CD14-positive monocyte (primary cell): ENCODE results near the gene RBMS3. TPM values are rescaled to one million over a fixed set of nuclear protein-coding genes. Genes with fewer than 3 reads are reported as not detected.

Experiments used
- DNase-seq, 3 donors: peaks; one replicate each; pipeline ENCODE4 v3.0.0-alpha.2; 2011 to 2022
- H2AFZ ChIP-seq: 2 replicates; pipeline ENCODE4 v1.6.0; 2012; ENCODE audit warnings: mild to moderate bottlenecking, low read depth, low read length, inconsistent platforms; ENCODE audit not compliant: insufficient read depth, poor library complexity, severe bottlenecking
- H3K27ac ChIP-seq, 2 donors: 1 replicate in 1 of 2; 2 replicates in 1 of 2; pipeline ENCODE4 v1.5.1; 2012 to 2013; ENCODE audit warnings: low read length in 2 of 2, control low read depth in 1 of 2, inconsistent platforms in 1 of 2, low read depth in 1 of 2, mild to moderate bottlenecking in 1 of 2
- H3K27me3 ChIP-seq, 2 donors: one replicate each; pipeline versions ENCODE4 v1.6.0 to v1.6.1; 2011 to 2013; ENCODE audit warnings: low read length in 2 of 2; ENCODE audit not compliant: control insufficient read depth in 2 of 2, insufficient read depth in 2 of 2
- H3K36me3 ChIP-seq, 2 donors: replicated peaks in 1 of 2; 1 replicate in 1 of 2; 2 replicates in 1 of 2; pipeline versions ENCODE4 v1.5.1 to v1.6.1; 2012 to 2013; ENCODE audit warnings: low read length in 2 of 2, control low read depth in 1 of 2, inconsistent platforms in 1 of 2, mild to moderate bottlenecking in 1 of 2; ENCODE audit not compliant: insufficient read depth in 2 of 2, control insufficient read depth in 1 of 2
- H3K4me1 ChIP-seq, 2 donors: 1 replicate in 1 of 2; 2 replicates in 1 of 2; pipeline versions ENCODE4 v1.5.1 to v1.6.1; 2012 to 2013; ENCODE audit warnings: low read length in 2 of 2, control low read depth in 1 of 2, inconsistent platforms in 1 of 2, mild to moderate bottlenecking in 1 of 2, moderate library complexity in 1 of 2; ENCODE audit not compliant: insufficient read depth in 2 of 2, control insufficient read depth in 1 of 2
- H3K4me2 ChIP-seq: replicated peaks from 2 replicates; pipeline ENCODE3; 2012; ENCODE audit warnings: low read length, moderate library complexity, mild to moderate bottlenecking; ENCODE audit not compliant: poor library complexity, severe bottlenecking; ENCODE audit errors: extremely low read depth
- H3K4me3 ChIP-seq, 3 experiments: fragments of 200-600 bp in 1 of 3; sonication (generic) in 1 of 3; replicated peaks in 1 of 3; 1 replicate in 2 of 3; 2 replicates in 1 of 3; pipeline ENCODE4 v1.5.1; 2011 to 2013; ENCODE audit warnings: low read length in 3 of 3, mild to moderate bottlenecking in 3 of 3, control low read depth in 2 of 3, low read depth in 2 of 3, inconsistent platforms in 1 of 3, moderate library complexity in 1 of 3
- H3K79me2 ChIP-seq: 2 replicates; pipeline ENCODE4 v1.6.0; 2012; ENCODE audit warnings: mild to moderate bottlenecking, control low read depth, inconsistent platforms, low read length, moderate library complexity; ENCODE audit not compliant: insufficient read depth
- H3K9ac ChIP-seq: 2 replicates; pipeline ENCODE4 v1.6.0; 2017; ENCODE audit warnings: low read length, mild to moderate bottlenecking; ENCODE audit not compliant: insufficient read depth, poor library complexity, severe bottlenecking
- H3K9me3 ChIP-seq, 2 donors: replicated peaks in 1 of 2; 1 replicate in 1 of 2; 2 replicates in 1 of 2; pipeline versions ENCODE4 v1.5.1 to v1.6.1; 2012 to 2013; ENCODE audit warnings: low read length in 2 of 2, control low read depth in 1 of 2; ENCODE audit not compliant: control insufficient read depth in 1 of 2, insufficient read depth in 1 of 2
- H4K20me1 ChIP-seq: 2 replicates; pipeline ENCODE4 v1.6.0; 2012; ENCODE audit warnings: mild to moderate bottlenecking, low read length, control low read depth, moderate library complexity; ENCODE audit not compliant: insufficient read depth
- H3K27ac Mint-ChIP-seq, 7 donors: one replicate each; pipeline ENCODE4 v1.8.0; 2020; ENCODE audit warnings: mild to moderate bottlenecking in 7 of 7, mixed read lengths in 7 of 7, moderate library complexity in 6 of 7, inconsistent platforms in 2 of 7
- H3K27me3 Mint-ChIP-seq, 3 donors: one replicate each; pipeline ENCODE4 v1.8.0; 2021 to 2022; ENCODE audit warnings: low read depth in 3 of 3, mild to moderate bottlenecking in 3 of 3, mixed read lengths in 3 of 3, moderate library complexity in 3 of 3, inconsistent platforms in 1 of 3
- H3K36me3 Mint-ChIP-seq, 2 donors: one replicate each; pipeline ENCODE4 v1.8.0; 2020; ENCODE audit warnings: mixed read lengths in 2 of 2, inconsistent platforms in 1 of 2, mild to moderate bottlenecking in 1 of 2
- H3K4me1 Mint-ChIP-seq: one replicate; pipeline ENCODE4 v1.8.0; 2020; ENCODE audit warnings: mild to moderate bottlenecking, mixed read lengths
- H3K4me3 Mint-ChIP-seq, 2 donors: one replicate each; pipeline ENCODE4 v1.8.0; 2020; ENCODE audit warnings: mild to moderate bottlenecking in 2 of 2, mixed read lengths in 2 of 2, moderate library complexity in 1 of 2
- H3K9me3 Mint-ChIP-seq, 7 donors: one replicate each; pipeline ENCODE4 v1.8.0; 2020 to 2022; ENCODE audit warnings: mixed read lengths in 7 of 7, mild to moderate bottlenecking in 6 of 7, moderate library complexity in 6 of 7, inconsistent platforms in 2 of 7
- CTCF ChIP-seq: fragments of 200-600 bp; IDR thresholded peaks from one replicate; pipeline ENCODE4 v1.8.0; 2022; ENCODE audit warnings: antibody characterized with exemption, mild to moderate bottlenecking
- WGBS: methylation state at CpG from one replicate; pipeline ENCODE4 v1.1.5; 2013; ENCODE audit warnings: missing lambda C conversion rate; ENCODE audit not compliant: insufficient coverage; 5-methylcytosine and 5-hydroxymethylcytosine counted together
- intact Hi-C, 2 donors: fragments of 100-400 bp; cut with micrococcal nuclease; formaldehyde crosslinking; loops; one replicate each; pipeline versions ENCODE4 v1.15.0 to v1.15.1; 2023
- polyA plus RNA-seq, 3 donors: library from polyadenylated mRNA; depleted of rRNA in 1 of 3; unstranded in 2 of 3; stranded (reverse) in 1 of 3; fragments of 300-500 nt in 2 of 3; fragments of >200 nt in 1 of 3; fragmentation: Illumina TruSeq in 2 of 3; gene quantifications; 1 replicate in 2 of 3; 2 replicates in 1 of 3; pipeline ENCODE4 v1.2.3, GENCODE V29; 2012 to 2021

Gene RBMS3
- polyA plus RNA-seq, 3 donors = not detected

DNA sequence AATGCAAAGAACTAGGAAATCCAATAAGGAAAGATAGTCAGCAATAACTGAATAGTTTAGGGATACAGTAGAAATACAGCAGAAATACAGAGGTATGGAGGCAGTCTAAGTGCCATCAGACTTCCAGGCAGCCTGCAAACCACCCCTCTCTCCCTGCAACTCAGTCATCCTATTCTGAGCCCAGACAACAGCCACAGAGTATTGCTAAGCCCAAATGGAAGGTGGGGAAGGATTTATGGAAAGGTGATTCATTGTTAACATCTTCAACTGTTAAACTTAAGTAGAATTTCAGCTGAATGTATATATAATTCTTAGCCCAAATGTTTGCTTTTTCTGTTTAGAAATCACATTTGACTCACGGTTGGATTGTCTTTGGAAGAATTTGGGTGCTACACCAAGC lies 300.4 kb downstream of the RBMS3 start:
- no peaks in the 10 kb centered on the region for H3K79me2 ChIP-seq
- no peak overlapping the region for H3K4me2 ChIP-seq
- H3K36me3 ChIP-seq = no peaks in the 10 kb centered on the region
- no peaks in the 10 kb centered on the region for H3K4me1 Mint-ChIP-seq
- intact Hi-C loops = no loop called here
- no peaks in the 10 kb centered on the region for H3K4me1 ChIP-seq
- H3K9me3 Mint-ChIP-seq = peaks cover 2 to 8% (median 4%) of the 10 kb centered on the region in 7 donors
- H3K36me3 Mint-ChIP-seq = no peaks in the 10 kb centered on the region
- TF ChIP-seq CTCF = no peak
- no peak overlapping the region for H2AFZ ChIP-seq
- 100% methylated on average over 1 of the region's 1 CpG for WGBS
- peaks cover 0 to 3% (median 1%) of the 10 kb centered on the region in 3 donors for H3K27me3 Mint-ChIP-seq
- no peak overlapping the region for H3K9ac ChIP-seq
- H3K4me3 Mint-ChIP-seq = no peak overlapping the region
- H4K20me1 ChIP-seq = no peaks in the 10 kb centered on the region
- no peaks in the 10 kb centered on the region for H3K27me3 ChIP-seq
- H3K27ac ChIP-seq = no peak overlapping the region
- H3K9me3 ChIP-seq = peaks cover 8 to 11% of the 10 kb centered on the region in 2 donors
- DNase-seq = no peak
- H3K27ac Mint-ChIP-seq = no peak overlapping the region
- H3K4me3 ChIP-seq = no peak overlapping the region

DNA sequence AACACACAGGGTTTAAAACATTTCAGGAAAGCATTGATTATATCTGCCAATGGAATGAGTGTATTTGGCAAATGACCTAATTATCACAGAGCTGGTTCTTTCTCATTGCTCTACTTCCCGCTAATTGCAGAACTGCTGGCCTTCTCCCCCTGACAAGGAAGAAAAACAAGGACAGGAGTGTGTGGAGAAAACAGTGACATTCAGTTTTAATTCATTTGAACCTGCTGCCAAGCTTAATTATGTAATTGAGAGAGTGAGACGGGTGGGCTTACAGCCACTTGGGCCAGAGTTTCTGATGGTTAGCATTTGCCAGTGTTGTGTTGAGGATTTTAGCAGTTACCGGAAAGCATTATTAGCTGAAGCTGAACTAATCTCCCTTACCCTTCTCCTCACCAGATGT lies 301.4 kb downstream of the RBMS3 start:
- intact Hi-C loops = no loop called here
- Histone ChIP-seq H3K4me3 (no peak overlapping the region), H4K20me1 (no peaks in the 10 kb centered on the region), H3K79me2 (no peaks in the 10 kb centered on the region), H3K9ac (no peak overlapping the region), H3K27me3 (no peaks in the 10 kb centered on the region), H3K27ac (no peak overlapping the region), H3K4me2 (no peak overlapping the region), H3K9me3 (peaks cover 0 to 3% of the 10 kb centered on the region in 2 donors), H2AFZ (no peak overlapping the region), H3K36me3 (no peaks in the 10 kb centered on the region), H3K4me1 (no peaks in the 10 kb centered on the region)
- no peak for DNase-seq
- H3K4me3 Mint-ChIP-seq = no peak overlapping the region
- no peak overlapping the region for H3K27ac Mint-ChIP-seq
- H3K36me3 Mint-ChIP-seq = no peaks in the 10 kb centered on the region
- TF ChIP-seq CTCF = no peak
- H3K27me3 Mint-ChIP-seq = peaks cover 0 to 2% (median 0%) of the 10 kb centered on the region in 3 donors
- no peaks in the 10 kb centered on the region for H3K4me1 Mint-ChIP-seq
- peaks cover 0 to 6% (median 3%) of the 10 kb centered on the region in 7 donors for H3K9me3 Mint-ChIP-seq
- no CpG with 5 or more reads among the region's 3 CpGs for WGBS
